Measurements from ENCODE around the gene WDR45B.

Gene WDR45B

DNA sequence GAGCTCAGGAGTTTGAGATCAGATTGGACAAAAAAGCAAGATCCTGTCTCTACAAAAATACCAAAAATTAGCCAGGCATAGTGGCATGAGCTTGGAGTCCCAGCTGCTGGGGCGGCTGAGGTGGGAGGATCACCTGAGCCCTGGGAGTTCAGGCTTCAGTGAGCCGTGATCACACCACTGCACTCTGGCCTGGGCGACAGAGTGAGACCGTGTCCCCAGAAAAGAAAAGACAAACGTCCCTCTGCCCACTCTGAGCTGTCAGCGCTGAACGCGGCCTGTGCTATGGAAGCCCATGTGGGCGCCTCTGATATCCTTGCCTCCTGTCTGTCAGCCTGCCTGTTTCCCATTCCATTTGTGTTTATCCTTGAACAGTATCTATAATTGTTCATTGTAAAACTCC, 78.0 kb downstream of the WDR45B start:
- no peak overlapping the region for H3K27ac ChIP-seq
- no peak for DNase-seq
- H3K36me3 ChIP-seq: peaks cover 98% of the 10 kb centered on the region
- H3K9me3 ChIP-seq (ENCODE audit: severe bottlenecking): no peaks in the 10 kb centered on the region
- no peak overlapping the region for H3K4me3 ChIP-seq (ENCODE audit: low read depth, low read length)
- H3K27me3 ChIP-seq (ENCODE audit: insufficient read depth, low read depth, severe bottlenecking): no peaks in the 10 kb centered on the region
- no peak for TF ChIP-seq CTCF (IDR thresholded peaks at IDR 0.05; ENCODE audit: low read depth, low read length)

- DNase-seq: no peak
- H3K27me3 ChIP-seq (ENCODE audit: insufficient read depth, low read depth, severe bottlenecking): no peaks in the 10 kb centered on the region
- H3K36me3 ChIP-seq: peaks cover 98% of the 10 kb centered on the region
- no peak for TF ChIP-seq CTCF (IDR thresholded peaks at IDR 0.05; ENCODE audit: low read depth, low read length)
- H3K4me3 ChIP-seq (ENCODE audit: low read depth, low read length): no peak overlapping the region
- no peaks in the 10 kb centered on the region for H3K9me3 ChIP-seq (ENCODE audit: severe bottlenecking)
- H3K27ac ChIP-seq: no peak overlapping the region
Measured at GRCh38 chr17:82569621-82570020, 78.6 kb downstream of the WDR45B start.

DNA sequence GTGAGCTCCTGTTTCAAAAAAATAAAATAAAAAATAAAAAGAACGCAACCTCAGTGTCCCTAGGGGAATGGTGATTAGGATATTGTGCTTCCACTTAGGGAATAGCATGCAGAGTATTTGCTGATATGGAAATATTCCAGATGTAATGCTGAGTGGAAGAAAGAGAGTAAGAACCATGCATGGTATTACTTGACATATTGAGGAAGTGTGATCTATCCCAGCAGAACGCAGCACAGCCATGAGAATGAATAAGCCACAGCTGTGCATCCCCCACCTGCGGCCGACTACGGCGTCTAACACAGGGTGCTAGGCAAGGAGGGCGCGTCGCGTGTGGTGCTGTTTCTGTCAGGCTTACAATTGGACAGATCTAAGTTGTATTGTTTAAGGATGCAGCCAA, 79.2 kb downstream of the WDR45B start:
- no peak for TF ChIP-seq CTCF (IDR thresholded peaks at IDR 0.05; ENCODE audit: low read depth, low read length)
- peaks cover 98% of the 10 kb centered on the region for H3K36me3 ChIP-seq
- no peaks in the 10 kb centered on the region for H3K27me3 ChIP-seq (ENCODE audit: insufficient read depth, low read depth, severe bottlenecking)
- H3K27ac ChIP-seq: no peak overlapping the region
- H3K4me3 ChIP-seq (ENCODE audit: low read depth, low read length): no peak overlapping the region
- no peaks in the 10 kb centered on the region for H3K9me3 ChIP-seq (ENCODE audit: severe bottlenecking)
- DNase-seq: no peak

DNA sequence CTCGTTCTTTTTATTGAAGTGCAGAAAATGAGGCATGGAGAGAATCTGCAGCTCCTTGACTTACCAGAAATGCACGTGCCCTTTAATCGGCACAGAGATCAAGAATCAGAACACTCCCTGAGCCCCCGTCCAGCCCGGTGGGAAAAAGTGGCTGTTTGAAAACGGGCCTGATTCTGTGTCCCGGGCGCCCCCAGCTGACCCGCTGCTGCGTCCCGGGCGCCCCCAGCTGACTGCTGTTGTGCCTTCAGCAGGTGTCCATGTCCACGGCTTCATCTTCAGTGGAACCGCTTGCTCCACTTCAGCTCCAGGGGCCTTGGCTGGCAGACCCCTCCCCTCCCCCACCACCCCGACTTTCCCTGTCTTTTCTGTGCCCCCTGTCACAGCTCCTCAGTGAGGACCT, 81.0 kb downstream of the WDR45B start:
- peaks cover 92% of the 10 kb centered on the region for H3K36me3 ChIP-seq
- no peak for TF ChIP-seq CTCF (IDR thresholded peaks at IDR 0.05; ENCODE audit: low read depth, low read length)
- H3K27ac ChIP-seq: no peak overlapping the region
- H3K4me3 ChIP-seq (ENCODE audit: low read depth, low read length): no peak overlapping the region
- H3K27me3 ChIP-seq (ENCODE audit: insufficient read depth, low read depth, severe bottlenecking): no peaks in the 10 kb centered on the region
- DNase-seq: no peak
- H3K9me3 ChIP-seq (ENCODE audit: severe bottlenecking): no peaks in the 10 kb centered on the region

GRCh38 chr17:82566129-82566960, 81.9 kb downstream of the WDR45B start:
- DNase-seq: no peak
- H3K27ac ChIP-seq: no peak overlapping the region
- H3K36me3 ChIP-seq: peaks cover 82% of the 10 kb centered on the region
- no peak overlapping the region for H3K4me3 ChIP-seq (ENCODE audit: low read depth, low read length)
- no peak for TF ChIP-seq CTCF (IDR thresholded peaks at IDR 0.05; ENCODE audit: low read depth, low read length)
- H3K27me3 ChIP-seq (ENCODE audit: insufficient read depth, low read depth, severe bottlenecking): no peaks in the 10 kb centered on the region
- no peaks in the 10 kb centered on the region for H3K9me3 ChIP-seq (ENCODE audit: severe bottlenecking)

GRCh38 chr17:82565551-82565950, 82.7 kb downstream of the WDR45B start:
- no peak for TF ChIP-seq CTCF (IDR thresholded peaks at IDR 0.05; ENCODE audit: low read depth, low read length)
- no peak overlapping the region for H3K27ac ChIP-seq
- peaks cover 76% of the 10 kb centered on the region for H3K36me3 ChIP-seq
- no peak overlapping the region for H3K4me3 ChIP-seq (ENCODE audit: low read depth, low read length)
- DNase-seq: no peak
- H3K27me3 ChIP-seq (ENCODE audit: insufficient read depth, low read depth, severe bottlenecking): no peaks in the 10 kb centered on the region
- no peaks in the 10 kb centered on the region for H3K9me3 ChIP-seq (ENCODE audit: severe bottlenecking)
